ENCODE data around the gene ADGRG6. TPM values are rescaled to one million over a fixed set of nuclear protein-coding genes. Genes with fewer than 3 reads are reported as not detected.

The ADGRG6 gene
- total and polyA plus RNA-seq, 3 experiments from 2014 or later = 0.35 to 0.97 TPM; not detected in 1

- POLR2A ChIA-PET = no interaction called here
- Mint-ChIP-seq H3K27me3 (no peaks in the 10 kb centered on the region), H3K4me1 (peaks cover 0 to 10% (median 0%) of the 10 kb centered on the region in 3 donors), H3K4me3 (no peak overlapping the region), H3K9me3 (no peaks in the 10 kb centered on the region), H3K27ac (no peak overlapping the region), H3K36me3 (no peaks in the 10 kb centered on the region)
- CTCF ChIA-PET = no interaction called here
- H3K4me3 ChIP-seq (ENCODE audit: low read length) = no peak overlapping the region
- no peaks in the 10 kb centered on the region for H3K9me3 ChIP-seq (ENCODE audit: low read length)
- peaks cover 6% of the 10 kb centered on the region for H3K4me1 ChIP-seq (ENCODE audit: insufficient read depth, low read length)
- H3K36me3 ChIP-seq (ENCODE audit: insufficient read depth, low read length) = no peaks in the 10 kb centered on the region
- H3K27ac ChIP-seq (ENCODE audit: low read depth, low read length) = no peak overlapping the region
- no peaks in the 10 kb centered on the region for H3K27me3 ChIP-seq (ENCODE audit: insufficient read depth, low read length, poor library complexity, severe bottlenecking)
- no peak for DNase-seq
These were observed 33.6 kb downstream of the ADGRG6 start for GRCh38 chr6:142335415-142335814.

GRCh38 chr6:142336183-142336582 lies 34.4 kb downstream of the ADGRG6 start:
- Mint-ChIP-seq H3K27me3 (peaks cover 0 to 6% of the 10 kb centered on the region in 2 donors), H3K36me3 (no peaks in the 10 kb centered on the region), H3K4me1 (peaks cover 0 to 6% (median 0%) of the 10 kb centered on the region in 3 donors), H3K27ac (no peak overlapping the region), H3K9me3 (no peaks in the 10 kb centered on the region), H3K4me3 (no peak overlapping the region)
- H3K27me3 ChIP-seq (ENCODE audit: insufficient read depth, low read length, poor library complexity, severe bottlenecking) = no peaks in the 10 kb centered on the region
- no peaks in the 10 kb centered on the region for H3K9me3 ChIP-seq (ENCODE audit: low read length)
- DNase-seq = no peak
- H3K36me3 ChIP-seq (ENCODE audit: insufficient read depth, low read length) = no peaks in the 10 kb centered on the region
- ChIA-PET CTCF (no interaction called here), POLR2A (no interaction called here)
- peaks cover 6% of the 10 kb centered on the region for H3K4me1 ChIP-seq (ENCODE audit: insufficient read depth, low read length)
- H3K4me3 ChIP-seq (ENCODE audit: low read length) = no peak overlapping the region
- no peak overlapping the region for H3K27ac ChIP-seq (ENCODE audit: low read depth, low read length)

GRCh38 chr6:142336787-142337186 lies 35.0 kb downstream of the ADGRG6 start:
- Histone ChIP-seq H3K9me3 (ENCODE audit: low read length) (no peaks in the 10 kb centered on the region), H3K27me3 (ENCODE audit: insufficient read depth, low read length, poor library complexity, severe bottlenecking) (no peaks in the 10 kb centered on the region), H3K36me3 (ENCODE audit: insufficient read depth, low read length) (no peaks in the 10 kb centered on the region), H3K4me1 (ENCODE audit: insufficient read depth, low read length) (peaks cover 1% of the 10 kb centered on the region), H3K27ac (ENCODE audit: low read depth, low read length) (no peak overlapping the region), H3K4me3 (ENCODE audit: low read length) (no peak overlapping the region)
- Mint-ChIP-seq H3K9me3 (no peaks in the 10 kb centered on the region), H3K27ac (no peak overlapping the region), H3K4me3 (no peak overlapping the region), H3K36me3 (no peaks in the 10 kb centered on the region), H3K4me1 (no peaks in the 10 kb centered on the region), H3K27me3 (peaks cover 0 to 6% of the 10 kb centered on the region in 2 donors)
- no peak for DNase-seq
- POLR2A ChIA-PET = no interaction called here
- CTCF ChIA-PET = no interaction called here

- Histone ChIP-seq H3K27me3 (ENCODE audit: insufficient read depth, low read length, poor library complexity, severe bottlenecking) (no peaks in the 10 kb centered on the region), H3K4me1 (ENCODE audit: insufficient read depth, low read length) (no peaks in the 10 kb centered on the region), H3K9me3 (ENCODE audit: low read length) (no peaks in the 10 kb centered on the region), H3K4me3 (ENCODE audit: low read length) (no peak overlapping the region), H3K36me3 (ENCODE audit: insufficient read depth, low read length) (no peaks in the 10 kb centered on the region), H3K27ac (ENCODE audit: low read depth, low read length) (no peak overlapping the region)
- no peak overlapping the region for H3K27ac Mint-ChIP-seq
- CTCF ChIA-PET = interaction anchor here (1.2 kb wide), 1 partner anchor 9 kb away, joined by 3 read pairs; no protein-coding TSS in a partner anchor
- H3K4me1 Mint-ChIP-seq = no peaks in the 10 kb centered on the region
- H3K27me3 Mint-ChIP-seq = peaks cover 0 to 13% of the 10 kb centered on the region in 2 donors
- POLR2A ChIA-PET = no interaction called here
- no peaks in the 10 kb centered on the region for H3K36me3 Mint-ChIP-seq
- no peaks in the 10 kb centered on the region for H3K9me3 Mint-ChIP-seq
- no peak for DNase-seq
- H3K4me3 Mint-ChIP-seq = no peak overlapping the region
These were observed 37.3 kb downstream of the ADGRG6 start for GRCh38 chr6:142339113-142339512.

GRCh38 chr6:142339968-142340658 lies 38.3 kb downstream of the ADGRG6 start:
- DNase-seq = no peak
- H3K27me3 Mint-ChIP-seq = peaks cover 0 to 17% of the 10 kb centered on the region in 2 donors
- no peak overlapping the region for H3K27ac Mint-ChIP-seq
- no peak overlapping the region for H3K27ac ChIP-seq (ENCODE audit: low read depth, low read length)
- CTCF ChIA-PET = no interaction called here
- H3K9me3 Mint-ChIP-seq = no peaks in the 10 kb centered on the region
- H3K27me3 ChIP-seq (ENCODE audit: insufficient read depth, low read length, poor library complexity, severe bottlenecking) = no peaks in the 10 kb centered on the region
- no peak overlapping the region for H3K4me3 ChIP-seq (ENCODE audit: low read length)
- H3K4me1 ChIP-seq (ENCODE audit: insufficient read depth, low read length) = no peaks in the 10 kb centered on the region
- H3K4me3 Mint-ChIP-seq = no peak overlapping the region
- H3K36me3 Mint-ChIP-seq = no peaks in the 10 kb centered on the region
- no peaks in the 10 kb centered on the region for H3K4me1 Mint-ChIP-seq
- H3K9me3 ChIP-seq (ENCODE audit: low read length) = no peaks in the 10 kb centered on the region
- POLR2A ChIA-PET = no interaction called here
- H3K36me3 ChIP-seq (ENCODE audit: insufficient read depth, low read length) = no peaks in the 10 kb centered on the region

- H3K9me3 Mint-ChIP-seq = no peaks in the 10 kb centered on the region
- peaks cover 0 to 17% of the 10 kb centered on the region in 2 donors for H3K27me3 Mint-ChIP-seq
- H3K4me3 ChIP-seq (ENCODE audit: low read length) = no peak overlapping the region
- H3K4me1 Mint-ChIP-seq = no peaks in the 10 kb centered on the region
- ChIA-PET POLR2A (no interaction called here), CTCF (no interaction called here)
- no peaks in the 10 kb centered on the region for H3K4me1 ChIP-seq (ENCODE audit: insufficient read depth, low read length)
- H3K4me3 Mint-ChIP-seq = peak overlapping the region in 1 of 7 donors; percentile 6
- H3K36me3 ChIP-seq (ENCODE audit: insufficient read depth, low read length) = no peaks in the 10 kb centered on the region
- no peaks in the 10 kb centered on the region for H3K27me3 ChIP-seq (ENCODE audit: insufficient read depth, low read length, poor library complexity, severe bottlenecking)
- no peaks in the 10 kb centered on the region for H3K9me3 ChIP-seq (ENCODE audit: low read length)
- H3K27ac Mint-ChIP-seq = no peak overlapping the region
- no peak for DNase-seq
- no peak overlapping the region for H3K27ac ChIP-seq (ENCODE audit: low read depth, low read length)
- no peaks in the 10 kb centered on the region for H3K36me3 Mint-ChIP-seq
These were observed 40.1 kb downstream of the ADGRG6 start for GRCh38 chr6:142341855-142342330.

GRCh38 chr6:142342986-142343385 lies 41.2 kb downstream of the ADGRG6 start:
- Histone ChIP-seq H3K4me1 (ENCODE audit: insufficient read depth, low read length) (no peaks in the 10 kb centered on the region), H3K27me3 (ENCODE audit: insufficient read depth, low read length, poor library complexity, severe bottlenecking) (no peaks in the 10 kb centered on the region), H3K36me3 (ENCODE audit: insufficient read depth, low read length) (no peaks in the 10 kb centered on the region), H3K9me3 (ENCODE audit: low read length) (no peaks in the 10 kb centered on the region), H3K27ac (ENCODE audit: low read depth, low read length) (no peak overlapping the region), H3K4me3 (ENCODE audit: low read length) (no peak overlapping the region)
- Mint-ChIP-seq H3K4me1 (no peaks in the 10 kb centered on the region), H3K27me3 (peaks cover 0 to 18% of the 10 kb centered on the region in 2 donors), H3K27ac (no peak overlapping the region), H3K4me3 (no peak overlapping the region), H3K9me3 (no peaks in the 10 kb centered on the region), H3K36me3 (no peaks in the 10 kb centered on the region)
- ChIA-PET POLR2A (no interaction called here), CTCF (no interaction called here)
- DNase-seq = no peak

GRCh38 chr6:142343938-142344337 lies 42.1 kb downstream of the ADGRG6 start:
- Mint-ChIP-seq H3K36me3 (no peaks in the 10 kb centered on the region), H3K4me1 (no peaks in the 10 kb centered on the region), H3K9me3 (no peaks in the 10 kb centered on the region), H3K4me3 (no peak overlapping the region), H3K27me3 (peaks cover 0 to 22% of the 10 kb centered on the region in 2 donors), H3K27ac (no peak overlapping the region)
- ChIA-PET POLR2A (no interaction called here), CTCF (no interaction called here)
- Histone ChIP-seq H3K9me3 (ENCODE audit: low read length) (no peaks in the 10 kb centered on the region), H3K4me1 (ENCODE audit: insufficient read depth, low read length) (no peaks in the 10 kb centered on the region), H3K4me3 (ENCODE audit: low read length) (no peak overlapping the region), H3K27me3 (ENCODE audit: insufficient read depth, low read length, poor library complexity, severe bottlenecking) (no peaks in the 10 kb centered on the region), H3K36me3 (ENCODE audit: insufficient read depth, low read length) (no peaks in the 10 kb centered on the region), H3K27ac (ENCODE audit: low read depth, low read length) (no peak overlapping the region)
- DNase-seq = no peak
